LNCAP (cell line): ENCODE measurements around the gene MESP2.

Experiments
- CTCF ChIP-seq: fragments of 450-650 bp; IDR thresholded peaks from 2 replicates; pipeline ENCODE4 v1.5.1; 2017; ENCODE audit warnings: mild to moderate bottlenecking

MESP2 gene

GRCh38 chr15:89801471-89802195, 25.5 kb downstream of the MESP2 start:
- no peak for TF ChIP-seq CTCF

- TF ChIP-seq CTCF: no peak
Measured at GRCh38 chr15:89802231-89802928, 26.2 kb downstream of the MESP2 start.

GRCh38 chr15:89802986-89803824, 27.1 kb downstream of the MESP2 start:
- TF ChIP-seq CTCF: no peak

DNA sequence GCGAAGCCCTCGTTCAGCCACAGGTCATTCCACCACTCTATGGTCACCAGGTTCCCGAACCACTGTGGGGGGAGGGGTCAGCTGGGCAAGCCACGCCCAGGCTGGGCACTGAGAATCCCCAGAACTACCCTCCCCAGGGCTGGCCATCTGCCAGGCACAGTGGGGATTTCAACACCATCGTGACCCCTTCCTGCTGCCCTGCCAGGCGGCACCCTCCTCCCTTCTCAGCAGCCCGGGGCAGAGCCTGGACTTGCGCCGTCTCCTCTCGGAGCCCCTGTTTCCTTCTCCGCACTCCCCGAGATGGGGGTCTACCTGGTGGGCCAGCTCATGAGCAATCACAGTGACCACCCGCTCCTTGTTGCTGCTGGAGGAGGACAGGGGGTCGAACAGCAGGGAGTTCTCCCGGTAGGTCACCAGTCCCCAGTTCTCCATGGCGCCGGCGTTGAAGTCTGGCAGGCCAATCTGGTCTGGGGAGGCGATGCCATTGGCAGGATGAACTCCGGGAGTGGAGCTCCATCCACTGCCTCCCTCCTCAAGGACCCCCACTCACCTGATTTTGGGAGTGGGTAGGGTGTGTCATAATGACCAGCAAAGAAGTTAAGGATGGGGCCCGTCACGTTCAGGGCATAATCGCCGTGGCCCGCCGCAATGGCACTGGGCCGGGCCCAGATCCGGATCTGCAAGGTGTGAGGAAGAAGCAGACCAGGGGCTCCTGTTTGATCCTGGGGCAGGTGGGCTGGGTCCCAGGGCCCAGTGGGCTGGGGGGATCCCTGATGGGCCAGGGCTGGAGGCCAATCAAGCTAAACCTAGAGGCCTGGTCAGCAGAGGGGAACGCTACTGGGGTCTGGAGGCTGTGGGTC, 28.0 kb downstream of the MESP2 start:
- TF ChIP-seq CTCF: no peak

- TF ChIP-seq CTCF: no peak
Measured at GRCh38 chr15:89805241-89806209, 29.4 kb downstream of the MESP2 start.

- no peak for TF ChIP-seq CTCF
Measured at GRCh38 chr15:89806210-89806558, 30.1 kb downstream of the MESP2 start.
